Body of pancreas (tissue), 4 donors: Measurements from ENCODE around the gene KCNAB1. TPM values are rescaled to one million over a fixed set of nuclear protein-coding genes. Genes with fewer than 3 reads are reported as not detected.
A peak's percentile ranks its signal among the peaks of the same experiment; 100 is the strongest.

ENCODE experiments used
- ATAC-seq: fragments of 150-250 bp; one replicate; pipeline ENCODE4 v1.9.1; 2016
- DNase-seq, 4 donors: peaks; one replicate each; pipeline ENCODE4 v3.0.0-alpha.2; 2019
- H3K27ac ChIP-seq, 4 donors: fragments of 200-600 bp; sonication (generic); 1 replicate in 3 of 4; 2 replicates in 1 of 4; pipeline versions ENCODE4 v1.5.1 to v1.6.1; 2016 to 2019; ENCODE audit warnings: mild to moderate bottlenecking in 1 of 4, mixed read lengths in 1 of 4, moderate library complexity in 1 of 4
- H3K27me3 ChIP-seq, 2 donors: fragments of 200-600 bp; sonication (generic); one replicate each; pipeline ENCODE4 v1.6.0; 2016; ENCODE audit warnings: mild to moderate bottlenecking in 1 of 2
- H3K36me3 ChIP-seq, 2 donors: fragments of 200-600 bp; sonication (generic); replicated peaks in 1 of 2; 2 replicates each; pipeline ENCODE4 v1.5.1; 2016; ENCODE audit warnings: low read depth in 2 of 2; ENCODE audit not compliant: insufficient read depth in 1 of 2
- H3K4me1 ChIP-seq: fragments of 200-600 bp; sonication (generic); one replicate; pipeline ENCODE4 v1.6.0; 2016
- H3K4me3 ChIP-seq, 2 donors: fragments of 200-600 bp; sonication (generic); 1 replicate in 1 of 2; 2 replicates in 1 of 2; pipeline ENCODE4 v1.5.1; 2016 to 2019
- H3K9me3 ChIP-seq, 3 donors: fragments of 200-600 bp; sonication (generic); 1 replicate in 2 of 3; 2 replicates in 1 of 3; pipeline ENCODE4 v1.5.1; 2016
- POLR2A ChIP-seq, 3 donors: fragments of 450-650 bp; IDR thresholded peaks; one replicate each; pipeline ENCODE4 v1.6.1; 2016; ENCODE audit warnings: antibody characterized with exemption in 3 of 3, mild to moderate bottlenecking in 2 of 3
- WGBS, 2 donors: methylation state at CpG; one replicate each; pipeline ENCODE4 v1.1.5; 2017; 5-methylcytosine and 5-hydroxymethylcytosine counted together
- intact Hi-C: fragments of 100-400 bp; cut with DNase I; formaldehyde crosslinking; loops from one replicate; pipeline ENCODE4 v1.15.1; 2023
- total RNA-seq, 2 donors: library from RNA; depleted of rRNA; stranded (reverse); fragments of >200 nt; gene quantifications; one replicate each; pipeline ENCODE4 v1.1.0, GENCODE V29; 2016
- TF ChIP-seq, protein P1 (sequence below), 7 experiments: fragments of 450-650 bp in 4 of 7; fragments of 200-600 bp in 3 of 7; sonication (generic) in 3 of 7; IDR thresholded peaks; one replicate each; pipeline ENCODE4 v1.5.1; 2016 to 2019; ENCODE audit warnings: antibody characterized with exemption in 7 of 7

The KCNAB1 gene
- total RNA-seq, 2 donors from 2014 or later = 5.2 to 5.3 TPM

DNA sequence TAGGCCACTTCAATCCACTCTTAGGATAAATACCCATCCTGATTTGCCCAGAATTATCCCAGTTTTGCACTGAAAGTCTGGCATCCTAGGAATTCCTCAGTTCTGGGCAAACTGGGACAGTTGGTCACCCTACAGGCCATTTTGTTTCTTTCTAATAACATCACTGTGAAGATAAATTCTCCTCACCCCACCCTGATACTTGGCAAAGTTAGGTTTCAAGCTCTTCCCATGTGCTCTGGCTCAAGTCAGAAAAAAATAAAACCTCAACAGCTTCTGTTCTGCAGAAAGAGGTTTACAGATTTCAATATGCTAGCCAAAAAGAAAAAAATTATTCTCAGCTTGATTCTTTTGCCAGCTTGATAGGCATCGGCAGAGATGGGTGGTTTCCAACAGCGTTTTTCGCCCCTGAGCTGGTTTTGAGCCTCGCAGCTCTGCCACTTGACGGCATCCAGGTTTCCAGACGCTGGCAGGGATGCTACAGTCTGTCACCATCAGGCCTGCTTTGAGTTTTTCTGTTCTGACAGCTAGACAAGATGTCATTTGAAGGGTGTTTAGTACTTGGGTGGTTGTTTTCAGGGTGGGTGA, 263.2 kb downstream of the KCNAB1 start:
- ATAC-seq = no peak
- Histone ChIP-seq H3K9me3 (no peaks in the 10 kb centered on the region), H3K4me1 (no peaks in the 10 kb centered on the region), H3K27ac (no peak overlapping the region), H3K4me3 (no peak overlapping the region), H3K36me3 (no peaks in the 10 kb centered on the region), H3K27me3 (no peaks in the 10 kb centered on the region)
- TF ChIP-seq POLR2A (IDR thresholded peaks at IDR 0.05) = no peak
- TF ChIP-seq, protein P1, sequence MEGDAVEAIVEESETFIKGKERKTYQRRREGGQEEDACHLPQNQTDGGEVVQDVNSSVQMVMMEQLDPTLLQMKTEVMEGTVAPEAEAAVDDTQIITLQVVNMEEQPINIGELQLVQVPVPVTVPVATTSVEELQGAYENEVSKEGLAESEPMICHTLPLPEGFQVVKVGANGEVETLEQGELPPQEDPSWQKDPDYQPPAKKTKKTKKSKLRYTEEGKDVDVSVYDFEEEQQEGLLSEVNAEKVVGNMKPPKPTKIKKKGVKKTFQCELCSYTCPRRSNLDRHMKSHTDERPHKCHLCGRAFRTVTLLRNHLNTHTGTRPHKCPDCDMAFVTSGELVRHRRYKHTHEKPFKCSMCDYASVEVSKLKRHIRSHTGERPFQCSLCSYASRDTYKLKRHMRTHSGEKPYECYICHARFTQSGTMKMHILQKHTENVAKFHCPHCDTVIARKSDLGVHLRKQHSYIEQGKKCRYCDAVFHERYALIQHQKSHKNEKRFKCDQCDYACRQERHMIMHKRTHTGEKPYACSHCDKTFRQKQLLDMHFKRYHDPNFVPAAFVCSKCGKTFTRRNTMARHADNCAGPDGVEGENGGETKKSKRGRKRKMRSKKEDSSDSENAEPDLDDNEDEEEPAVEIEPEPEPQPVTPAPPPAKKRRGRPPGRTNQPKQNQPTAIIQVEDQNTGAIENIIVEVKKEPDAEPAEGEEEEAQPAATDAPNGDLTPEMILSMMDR (IDR thresholded peaks at IDR 0.05) = no peak
- intact Hi-C loops = no loop called here
- peak in 2 of 4 donors; percentile 14 to 25 for DNase-seq
- 81% methylated on average over 6 of the region's 6 CpGs for WGBS, 2 donors

DNA sequence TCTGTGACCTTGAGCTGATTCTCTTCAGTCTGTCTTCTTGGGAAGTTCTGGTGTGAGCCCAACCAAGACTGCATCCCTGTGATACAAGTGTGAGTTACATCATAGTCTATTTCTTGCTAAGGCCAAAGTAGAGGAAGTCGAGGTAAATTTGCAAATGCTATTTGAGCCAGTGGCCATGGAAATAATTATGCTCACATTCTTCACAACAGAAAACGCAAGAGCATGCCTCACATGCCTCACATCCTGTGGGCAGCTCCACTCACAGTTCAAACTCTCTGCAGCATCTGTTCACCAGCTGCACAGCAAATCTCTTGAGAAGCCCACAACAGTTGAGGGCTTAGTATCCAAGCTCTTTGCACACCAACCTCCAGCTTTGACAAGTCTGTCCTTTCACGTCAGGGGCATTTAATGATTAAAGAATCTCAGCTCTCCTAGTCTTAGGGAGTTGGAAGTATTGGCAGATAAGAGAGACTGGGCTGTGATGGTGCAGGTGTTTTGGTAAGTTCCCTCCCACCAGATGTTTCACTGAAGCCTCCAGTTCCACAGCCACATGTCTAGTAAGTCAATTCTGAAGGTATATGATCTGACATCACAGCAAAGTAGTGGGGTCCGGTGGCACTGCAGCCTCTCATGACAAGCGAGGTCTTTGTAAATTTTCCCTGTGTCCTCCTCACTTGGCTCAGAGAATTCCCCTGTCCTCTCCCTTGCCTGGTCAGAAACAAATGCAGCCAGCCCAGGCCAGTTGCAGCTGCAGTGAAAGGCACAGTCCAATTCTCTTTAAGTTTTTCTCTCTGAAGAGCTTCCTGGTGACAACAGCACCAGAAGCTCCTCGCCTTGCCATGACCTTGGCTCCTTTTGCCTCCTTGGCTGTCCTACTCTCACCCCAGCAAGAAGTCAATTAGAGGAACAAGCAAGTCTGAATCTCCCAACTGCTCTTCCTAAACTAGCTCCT, 268.4 kb downstream of the KCNAB1 start:
- H3K27ac ChIP-seq = no peak overlapping the region
- H3K27me3 ChIP-seq = no peaks in the 10 kb centered on the region
- WGBS, 2 donors = 50 to 62% methylated on average over 6 of the region's 6 CpGs
- ATAC-seq = no peak
- no peak for TF ChIP-seq POLR2A (IDR thresholded peaks at IDR 0.05)
- TF ChIP-seq, protein P1 (IDR thresholded peaks at IDR 0.05) = no peak
- no peak overlapping the region for H3K4me3 ChIP-seq
- DNase-seq = no peak
- no peaks in the 10 kb centered on the region for H3K36me3 ChIP-seq
- intact Hi-C loops = no loop called here
- no peaks in the 10 kb centered on the region for H3K4me1 ChIP-seq
- H3K9me3 ChIP-seq = no peaks in the 10 kb centered on the region

DNA sequence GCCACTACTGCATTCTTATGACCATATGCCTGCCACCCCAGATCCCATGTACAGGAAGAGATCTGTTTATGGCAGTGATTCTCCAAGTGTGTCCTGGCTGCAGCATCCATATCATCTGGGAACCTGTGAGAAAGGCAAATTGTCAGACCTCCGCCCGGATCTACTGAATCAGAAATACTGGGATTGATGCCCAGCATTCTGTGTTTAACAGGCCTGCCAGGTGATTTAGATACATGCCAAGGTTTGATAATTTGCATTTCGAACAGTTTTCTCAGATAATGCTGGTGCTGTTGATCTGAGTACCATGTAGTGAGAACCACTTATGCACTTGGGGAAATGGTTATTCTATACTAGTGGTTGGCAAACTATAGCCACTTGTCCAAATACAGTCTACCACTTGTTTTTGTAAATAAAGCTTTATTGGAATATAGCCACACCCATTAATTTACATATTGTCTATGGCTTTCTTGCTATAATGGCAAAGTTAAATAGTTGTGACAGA, 269.1 kb downstream of the KCNAB1 start:
- intact Hi-C loops = no loop called here
- Histone ChIP-seq H3K9me3 (no peaks in the 10 kb centered on the region), H3K4me1 (no peaks in the 10 kb centered on the region), H3K27ac (no peak overlapping the region), H3K4me3 (no peak overlapping the region), H3K27me3 (no peaks in the 10 kb centered on the region), H3K36me3 (no peaks in the 10 kb centered on the region)
- DNase-seq = no peak
- no peak for ATAC-seq
- TF ChIP-seq, protein P1 (IDR thresholded peaks at IDR 0.05) = no peak
- TF ChIP-seq POLR2A (IDR thresholded peaks at IDR 0.05) = no peak
- WGBS, 2 donors = 21 to 41% methylated on average over 3 of the region's 3 CpGs

DNA sequence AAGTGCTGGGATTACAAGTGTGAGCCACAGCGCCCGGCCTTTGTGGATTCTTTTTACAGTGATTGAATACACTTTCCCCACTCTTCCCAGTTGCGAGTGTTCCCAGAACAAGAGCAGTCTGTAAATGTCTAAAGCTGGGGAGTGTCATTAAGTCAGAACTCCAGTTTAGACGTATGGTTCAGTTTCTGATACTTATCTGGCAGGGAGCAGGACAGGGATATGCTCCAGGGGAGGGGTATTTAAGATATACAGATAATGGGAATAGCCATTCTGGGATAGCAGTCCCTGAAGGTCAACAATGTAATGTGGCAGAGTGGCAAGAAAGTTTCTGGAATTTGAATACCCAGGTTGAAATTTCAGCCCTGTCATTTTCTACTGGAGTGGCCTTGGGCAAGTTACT, 270.5 kb downstream of the KCNAB1 start:
- no peak for DNase-seq
- no peaks in the 10 kb centered on the region for H3K36me3 ChIP-seq
- TF ChIP-seq, protein P1 (IDR thresholded peaks at IDR 0.05) = no peak
- TF ChIP-seq POLR2A (IDR thresholded peaks at IDR 0.05) = no peak
- no peaks in the 10 kb centered on the region for H3K9me3 ChIP-seq
- 71 to 75% methylated on average over 4 of the region's 4 CpGs for WGBS, 2 donors
- H3K4me3 ChIP-seq = no peak overlapping the region
- no peak for ATAC-seq
- H3K4me1 ChIP-seq = no peaks in the 10 kb centered on the region
- no peaks in the 10 kb centered on the region for H3K27me3 ChIP-seq
- intact Hi-C loops = no loop called here
- no peak overlapping the region for H3K27ac ChIP-seq
